Fibroblast of peridontal ligament (primary cell): ENCODE results near the gene CASP10.
A peak's percentile ranks its signal among the peaks of the same experiment; 100 is the strongest.

Experiments
- DNase-seq: peaks from one replicate; pipeline ENCODE4 v3.0.0-alpha.2; 2010; ENCODE audit errors: extremely low read depth

CASP10 gene

GRCh38 chr2:201196003-201196402 lies 13.1 kb downstream of the CASP10 start:
- DNase-seq: no peak

- DNase-seq: no peak
Observed at GRCh38 chr2:201196803-201197202, 13.9 kb downstream of the CASP10 start.

DNA sequence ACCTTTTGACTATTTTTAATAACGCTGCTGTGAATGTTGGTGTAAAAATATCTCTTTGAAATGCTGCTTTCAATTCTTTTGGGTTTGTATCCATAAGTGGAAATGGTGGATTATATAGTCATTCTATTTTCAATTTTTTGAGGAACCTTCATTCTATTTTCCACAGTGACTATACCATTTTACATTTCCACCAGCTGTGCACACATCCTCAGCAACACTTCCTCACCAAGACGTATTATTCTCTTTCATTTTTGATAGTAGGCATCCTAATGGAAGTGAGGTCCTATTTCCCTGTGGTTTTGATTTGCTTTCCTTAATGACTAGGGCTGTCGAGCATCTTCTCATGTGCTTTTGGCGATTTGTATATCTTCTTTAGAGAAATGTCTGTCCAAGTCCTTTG lies 14.8 kb downstream of the CASP10 start:
- DNase-seq: no peak

DNA sequence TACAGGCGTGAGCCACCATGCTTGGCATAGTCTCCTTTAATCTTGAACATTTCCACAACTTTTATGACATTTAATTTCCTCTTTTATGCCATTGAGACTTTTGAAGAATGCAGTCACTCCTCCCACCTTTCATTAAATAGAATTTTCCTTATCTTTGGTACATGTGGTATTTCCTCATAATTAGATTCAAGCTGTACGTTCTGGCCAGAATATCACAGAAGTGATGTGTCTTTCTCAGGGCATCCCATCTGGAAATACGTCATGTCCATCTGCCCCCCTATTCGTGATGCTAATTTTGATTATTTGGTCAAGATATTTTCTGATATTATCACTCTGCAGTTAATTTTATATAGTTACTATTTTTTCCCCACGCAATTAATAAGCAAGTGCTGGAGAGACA lies 16.9 kb downstream of the CASP10 start:
- DNase-seq: no peak

GRCh38 chr2:201200345-201200744 lies 17.4 kb downstream of the CASP10 start:
- no peak for DNase-seq

- DNase-seq: no peak
Observed at GRCh38 chr2:201201371-201201770, 18.4 kb downstream of the CASP10 start.

GRCh38 chr2:201203916-201204654 lies 21.1 kb downstream of the CASP10 start:
- peak; percentile 81 for DNase-seq

GRCh38 chr2:201204655-201205514 lies 21.9 kb downstream of the CASP10 start:
- no peak for DNase-seq

DNA sequence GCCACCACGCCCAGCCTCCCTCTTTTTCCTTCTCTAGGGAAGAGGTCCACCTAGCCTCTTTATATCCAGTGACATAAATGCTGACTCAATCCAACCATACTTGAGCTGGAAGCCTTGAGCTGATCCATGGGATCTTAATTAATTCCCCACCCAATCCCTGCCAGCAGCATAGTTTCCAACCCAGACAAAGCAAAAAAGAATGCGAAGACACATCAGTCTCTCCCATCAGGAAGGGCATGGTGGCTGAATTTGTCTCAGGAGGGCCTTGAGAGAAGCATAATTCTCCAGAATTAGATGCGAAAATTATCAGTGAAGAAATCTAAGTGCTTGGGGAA lies 22.5 kb downstream of the CASP10 start:
- peak; percentile 62 for DNase-seq

- no peak for DNase-seq
Observed at GRCh38 chr2:201208563-201209252, 25.8 kb downstream of the CASP10 start.

DNA sequence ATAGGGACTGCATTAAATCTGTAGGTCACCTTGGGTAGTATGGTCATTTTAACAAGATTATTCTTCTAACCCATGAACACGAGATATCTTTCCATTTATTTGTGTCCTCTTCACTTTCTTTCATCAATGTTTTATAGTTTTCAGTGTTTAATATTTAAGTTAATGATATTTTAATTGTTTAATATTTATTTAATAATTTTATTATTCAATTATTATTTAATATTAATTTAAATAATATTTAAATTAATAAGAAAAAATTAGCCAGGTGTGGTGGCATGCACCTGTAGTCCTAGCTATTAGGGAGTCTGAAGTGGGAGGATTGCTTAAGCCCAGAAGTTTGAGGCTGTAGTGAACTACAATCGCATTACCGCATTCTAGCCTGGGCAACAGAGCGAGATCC lies 33.0 kb downstream of the CASP10 start:
- DNase-seq: no peak

DNA sequence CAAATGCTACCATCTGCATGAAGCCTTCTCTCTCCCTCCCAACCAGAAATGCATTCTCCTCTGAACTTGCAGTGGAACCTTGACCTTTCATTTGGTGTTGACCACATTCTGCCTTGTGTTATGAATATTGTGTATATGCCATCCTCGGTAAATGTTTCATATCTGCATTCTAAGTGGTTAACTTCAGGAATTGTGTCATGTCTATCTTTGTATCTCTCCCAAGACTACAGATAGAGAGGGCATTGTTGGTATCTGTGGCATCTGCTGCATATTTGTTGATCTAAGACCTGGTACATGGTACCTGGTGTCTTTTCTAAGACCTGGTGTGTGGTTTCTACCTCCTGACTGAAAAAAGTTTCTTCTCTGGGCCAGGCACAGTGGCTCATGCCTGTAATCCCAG lies 34.0 kb downstream of the CASP10 start:
- DNase-seq: no peak

- peak; percentile 31 for DNase-seq
Observed at GRCh38 chr2:201218780-201219179, 35.8 kb downstream of the CASP10 start.

GRCh38 chr2:201219328-201220096 lies 36.6 kb downstream of the CASP10 start:
- no peak for DNase-seq

DNA sequence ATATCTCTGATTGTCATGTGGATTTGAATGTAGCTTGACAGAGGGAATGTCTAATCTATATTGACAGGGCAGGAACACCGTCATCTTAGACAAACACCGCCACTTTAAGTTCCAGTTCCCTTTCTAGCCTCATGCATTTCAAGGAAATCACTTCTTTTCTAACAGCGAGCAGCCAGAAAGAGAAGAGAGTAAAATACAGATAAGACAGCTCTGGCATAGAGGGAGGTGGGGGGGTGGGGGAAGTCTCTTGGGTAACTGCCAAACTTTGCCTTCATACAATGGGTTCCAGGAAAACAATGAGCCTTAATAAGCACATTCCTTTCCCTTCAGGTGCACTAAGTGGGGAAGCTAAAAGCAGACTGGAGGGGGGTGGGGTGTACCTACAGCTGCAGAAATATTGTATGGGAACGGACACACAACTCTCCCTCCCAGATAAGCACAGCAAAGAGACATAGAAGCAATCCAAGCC lies 37.2 kb downstream of the CASP10 start:
- no peak for DNase-seq

DNA sequence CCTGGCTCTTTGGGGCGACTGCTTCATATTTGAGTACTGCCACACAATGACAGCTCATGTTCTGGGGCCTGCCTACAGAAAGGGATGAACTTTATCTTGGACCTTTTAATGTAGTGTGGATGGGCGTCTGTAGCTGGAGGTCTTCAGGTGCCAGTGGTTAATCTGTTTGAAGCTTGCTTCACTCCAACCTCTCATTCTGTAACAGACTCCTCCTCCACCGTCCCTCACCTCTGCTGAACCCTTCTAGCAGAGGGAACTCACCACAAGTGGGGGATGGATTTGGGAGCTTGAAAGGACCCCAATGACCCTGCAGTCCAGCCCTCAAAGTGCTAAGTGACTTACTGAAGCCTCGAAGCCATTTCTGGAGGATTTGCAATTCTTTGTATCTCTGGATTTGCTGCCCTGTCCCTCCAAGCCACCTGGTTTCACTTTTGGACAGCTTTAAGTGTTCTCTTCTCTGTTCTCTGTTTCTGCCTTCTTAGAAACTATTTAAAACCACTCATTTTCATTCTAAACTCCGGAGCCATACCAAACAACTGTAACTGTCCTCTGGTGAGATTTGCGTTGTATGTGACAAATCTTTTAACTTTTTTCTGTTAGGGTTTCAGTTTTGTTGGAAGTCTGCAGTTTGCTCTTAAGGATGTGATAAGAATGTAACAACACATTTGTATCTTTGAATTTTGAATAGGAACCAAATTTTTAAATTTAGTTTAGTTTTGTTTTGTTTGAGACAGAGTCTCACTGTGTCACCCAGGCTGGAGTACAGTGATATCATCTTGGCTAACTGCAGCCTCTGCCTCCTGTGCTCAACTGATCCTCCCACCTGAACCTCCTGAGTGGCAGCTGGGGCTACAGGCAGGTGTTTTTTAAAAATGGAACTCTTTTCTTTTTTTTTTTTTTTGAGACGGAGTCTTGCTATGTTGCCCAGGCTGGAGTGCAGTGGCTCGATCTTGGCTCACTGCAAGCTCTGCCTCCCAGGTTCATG lies 40.4 kb downstream of the CASP10 start:
- no peak for DNase-seq

- no peak for DNase-seq
Observed at GRCh38 chr2:201228271-201228911, 45.5 kb downstream of the CASP10 start.

- DNase-seq: no peak
Observed at GRCh38 chr2:201228912-201229290, 46.0 kb downstream of the CASP10 start.

GRCh38 chr2:201231781-201232466 lies 49.0 kb downstream of the CASP10 start:
- DNase-seq: peak; percentile 92

DNA sequence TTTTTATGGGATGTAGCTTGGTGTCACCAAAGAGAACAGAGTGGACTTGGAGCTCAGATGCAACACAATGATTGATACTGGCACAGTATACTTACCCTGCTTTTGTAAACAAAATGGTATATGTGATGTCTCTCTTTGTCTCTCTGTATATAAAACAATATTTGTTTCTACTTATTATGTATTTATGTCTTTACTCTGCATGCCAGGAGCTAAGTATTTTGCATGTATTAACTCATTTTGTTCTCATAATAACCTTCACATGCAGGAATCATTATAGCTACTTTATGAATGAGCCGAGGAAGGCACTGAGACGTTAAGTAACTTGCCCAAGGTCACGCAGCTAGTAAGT lies 49.5 kb downstream of the CASP10 start:
- DNase-seq: no peak
